DLD1 (cell line): Measurements from ENCODE around the gene SLC24A4.

Experiments
- in situ Hi-C: cut with HindIII; loops from 2 replicates; pipeline ENCODE4 v1.10.0; 2017; ENCODE audit warnings: low sequenced_read_pairs

Gene SLC24A4

GRCh38 chr14:92513204-92513965, 190.4 kb downstream of the SLC24A4 start, which contains the start of gene RIN3:
RIN3 (plus strand) TSS chr14:92513781; CDS start chr14:92513933, 152 bp downstream.
- in situ Hi-C loops: loop anchor here (25.0 kb wide), 1 partner anchor 151 kb away; no protein-coding TSS in a partner anchor

GRCh38 chr14:92513966-92514843, 191.2 kb downstream of the SLC24A4 start:
- in situ Hi-C loops: loop anchor here (25.0 kb wide), 1 partner anchor 152 kb away; no protein-coding TSS in a partner anchor

GRCh38 chr14:92514844-92515514, 192.0 kb downstream of the SLC24A4 start:
- in situ Hi-C loops: loop anchor here (25.0 kb wide), 1 partner anchor 153 kb away; no protein-coding TSS in a partner anchor

GRCh38 chr14:92515546-92516343, 192.8 kb downstream of the SLC24A4 start:
- in situ Hi-C loops: loop anchor here (25.0 kb wide), 1 partner anchor 153 kb away; no protein-coding TSS in a partner anchor

GRCh38 chr14:92516344-92516965, 193.5 kb downstream of the SLC24A4 start:
- in situ Hi-C loops: loop anchor here (25.0 kb wide), 1 partner anchor 154 kb away; no protein-coding TSS in a partner anchor

- in situ Hi-C loops: loop anchor here (25.0 kb wide), 1 partner anchor 155 kb away; no protein-coding TSS in a partner anchor
Measured at GRCh38 chr14:92516966-92517506, 194.1 kb downstream of the SLC24A4 start.

- in situ Hi-C loops: loop anchor here (25.0 kb wide), 1 partner anchor 155 kb away; no protein-coding TSS in a partner anchor
Measured at GRCh38 chr14:92517761-92518160, 194.8 kb downstream of the SLC24A4 start.

- in situ Hi-C loops: loop anchor here (25.0 kb wide), 1 partner anchor 157 kb away; no protein-coding TSS in a partner anchor
Measured at GRCh38 chr14:92519246-92520101, 196.5 kb downstream of the SLC24A4 start.

- in situ Hi-C loops: loop anchor here (25.0 kb wide), 1 partner anchor 158 kb away; no protein-coding TSS in a partner anchor
Measured at GRCh38 chr14:92520102-92521057, 197.4 kb downstream of the SLC24A4 start.

- in situ Hi-C loops: loop anchor here (25.0 kb wide), 1 partner anchor 159 kb away; no protein-coding TSS in a partner anchor
Measured at GRCh38 chr14:92521058-92521415, 198.1 kb downstream of the SLC24A4 start.

- in situ Hi-C loops: loop anchor here (25.0 kb wide), 1 partner anchor 161 kb away; no protein-coding TSS in a partner anchor
Measured at GRCh38 chr14:92523752-92524151, 200.8 kb downstream of the SLC24A4 start.

GRCh38 chr14:92524602-92525185, 201.7 kb downstream of the SLC24A4 start:
- in situ Hi-C loops: loop anchor here (25.0 kb wide), 1 partner anchor 162 kb away; no protein-coding TSS in a partner anchor

GRCh38 chr14:92525322-92526095, 202.5 kb downstream of the SLC24A4 start:
- in situ Hi-C loops: no loop called here

GRCh38 chr14:92527721-92528120, 204.8 kb downstream of the SLC24A4 start:
- in situ Hi-C loops: no loop called here

- in situ Hi-C loops: no loop called here
Measured at GRCh38 chr14:92528486-92529100, 205.6 kb downstream of the SLC24A4 start.
